ENCODE measurements around the gene EEPD1.

Gene EEPD1

GRCh38 chr7:36185756-36186155, 32.7 kb downstream of the EEPD1 start:
- TF ChIP-seq POLR2AphosphoS5 (IDR thresholded peaks at IDR 0.05; ENCODE audit: low read depth, low read length): no peak
- TF ChIP-seq PAX5 (IDR thresholded peaks at IDR 0.05; ENCODE audit: insufficient read depth, low read length, severe bottlenecking): no peak
- TF ChIP-seq SPI1 (IDR thresholded peaks at IDR 0.05; ENCODE audit: low read depth, low read length): no peak
- TF ChIP-seq POLR2A (IDR thresholded peaks at IDR 0.05; ENCODE audit: low read depth, low read length): no peak
- DNase-seq (ENCODE audit: insufficient read length, low spot score) (no peak), FAIRE-seq (no peak)

GRCh38 chr7:36186359-36187121, 33.5 kb downstream of the EEPD1 start:
- FAIRE-seq (no peak), DNase-seq (ENCODE audit: insufficient read length, low spot score) (no peak)
- no peak for TF ChIP-seq POLR2A (IDR thresholded peaks at IDR 0.05; ENCODE audit: low read depth, low read length)

- FAIRE-seq (no peak), DNase-seq (ENCODE audit: insufficient read length, low spot score) (no peak)
- TF ChIP-seq POLR2AphosphoS5 (IDR thresholded peaks at IDR 0.05; ENCODE audit: low read depth, low read length) (no peak), POU2F2 (IDR thresholded peaks at IDR 0.05; ENCODE audit: low read depth, low read length) (no peak), SPI1 (IDR thresholded peaks at IDR 0.05; ENCODE audit: low read depth, low read length) (no peak), TAF1 (IDR thresholded peaks at IDR 0.05; ENCODE audit: low read depth, low read length) (no peak), PAX5 (IDR thresholded peaks at IDR 0.05; ENCODE audit: insufficient read depth, low read length, severe bottlenecking) (no peak), POLR2A (IDR thresholded peaks at IDR 0.05; ENCODE audit: low read depth, low read length) (no peak)
Observed at GRCh38 chr7:36188266-36188665, 35.2 kb downstream of the EEPD1 start.

GRCh38 chr7:36188906-36189305, 35.9 kb downstream of the EEPD1 start:
- no peak for DNase-seq (ENCODE audit: insufficient read length, low spot score)
- no peak for FAIRE-seq
- TF ChIP-seq SPI1 (IDR thresholded peaks at IDR 0.05; ENCODE audit: low read depth, low read length) (no peak), POLR2AphosphoS5 (IDR thresholded peaks at IDR 0.05; ENCODE audit: low read depth, low read length) (no peak), PAX5 (IDR thresholded peaks at IDR 0.05; ENCODE audit: insufficient read depth, low read length, severe bottlenecking) (no peak), TAF1 (IDR thresholded peaks at IDR 0.05; ENCODE audit: low read depth, low read length) (no peak), POLR2A (IDR thresholded peaks at IDR 0.05; ENCODE audit: low read depth, low read length) (no peak), POU2F2 (IDR thresholded peaks at IDR 0.05; ENCODE audit: low read depth, low read length) (no peak)

- no peak for TF ChIP-seq PAX5 (IDR thresholded peaks at IDR 0.05; ENCODE audit: insufficient read depth, low read length, severe bottlenecking)
- no peak for TF ChIP-seq POU2F2 (IDR thresholded peaks at IDR 0.05; ENCODE audit: low read depth, low read length)
- no peak for DNase-seq (ENCODE audit: insufficient read length, low spot score)
- FAIRE-seq: no peak
Observed at GRCh38 chr7:36190447-36191291, 37.6 kb downstream of the EEPD1 start.

GRCh38 chr7:36191292-36191920, 38.4 kb downstream of the EEPD1 start:
- FAIRE-seq (no peak), DNase-seq (ENCODE audit: insufficient read length, low spot score) (no peak)
- no peak for TF ChIP-seq POLR2A (IDR thresholded peaks at IDR 0.05; ENCODE audit: low read depth, low read length)
- TF ChIP-seq POU2F2 (IDR thresholded peaks at IDR 0.05; ENCODE audit: low read depth, low read length): no peak
- no peak for TF ChIP-seq POLR2AphosphoS5 (IDR thresholded peaks at IDR 0.05; ENCODE audit: low read depth, low read length)
- no peak for TF ChIP-seq SPI1 (IDR thresholded peaks at IDR 0.05; ENCODE audit: low read depth, low read length)
- no peak for TF ChIP-seq TAF1 (IDR thresholded peaks at IDR 0.05; ENCODE audit: low read depth, low read length)
- no peak for TF ChIP-seq PAX5 (IDR thresholded peaks at IDR 0.05; ENCODE audit: insufficient read depth, low read length, severe bottlenecking)

GRCh38 chr7:36192053-36192824, 39.2 kb downstream of the EEPD1 start:
- FAIRE-seq (no peak), DNase-seq (ENCODE audit: insufficient read length, low spot score) (no peak)
- no peak for TF ChIP-seq TAF1 (IDR thresholded peaks at IDR 0.05; ENCODE audit: low read depth, low read length)
- no peak for TF ChIP-seq POU2F2 (IDR thresholded peaks at IDR 0.05; ENCODE audit: low read depth, low read length)
- no peak for TF ChIP-seq POLR2AphosphoS5 (IDR thresholded peaks at IDR 0.05; ENCODE audit: low read depth, low read length)
- TF ChIP-seq PAX5 (IDR thresholded peaks at IDR 0.05; ENCODE audit: insufficient read depth, low read length, severe bottlenecking): no peak
- TF ChIP-seq SPI1 (IDR thresholded peaks at IDR 0.05; ENCODE audit: low read depth, low read length): no peak
- TF ChIP-seq POLR2A (IDR thresholded peaks at IDR 0.05; ENCODE audit: low read depth, low read length): no peak

GRCh38 chr7:36192877-36193276, 39.8 kb downstream of the EEPD1 start:
- FAIRE-seq (no peak), DNase-seq (ENCODE audit: insufficient read length, low spot score) (no peak)
- TF ChIP-seq POU2F2 (IDR thresholded peaks at IDR 0.05; ENCODE audit: low read depth, low read length) (no peak), SPI1 (IDR thresholded peaks at IDR 0.05; ENCODE audit: low read depth, low read length) (no peak), TAF1 (IDR thresholded peaks at IDR 0.05; ENCODE audit: low read depth, low read length) (no peak), POLR2AphosphoS5 (IDR thresholded peaks at IDR 0.05; ENCODE audit: low read depth, low read length) (no peak), POLR2A (IDR thresholded peaks at IDR 0.05; ENCODE audit: low read depth, low read length) (no peak), PAX5 (IDR thresholded peaks at IDR 0.05; ENCODE audit: insufficient read depth, low read length, severe bottlenecking) (no peak)

- TF ChIP-seq POLR2A (IDR thresholded peaks at IDR 0.05; ENCODE audit: low read depth, low read length): no peak
- TF ChIP-seq PAX5 (IDR thresholded peaks at IDR 0.05; ENCODE audit: insufficient read depth, low read length, severe bottlenecking): no peak
- no peak for TF ChIP-seq TAF1 (IDR thresholded peaks at IDR 0.05; ENCODE audit: low read depth, low read length)
- TF ChIP-seq POLR2AphosphoS5 (IDR thresholded peaks at IDR 0.05; ENCODE audit: low read depth, low read length): no peak
- no peak for TF ChIP-seq POU2F2 (IDR thresholded peaks at IDR 0.05; ENCODE audit: low read depth, low read length)
- TF ChIP-seq SPI1 (IDR thresholded peaks at IDR 0.05; ENCODE audit: low read depth, low read length): no peak
- FAIRE-seq (no peak), DNase-seq (ENCODE audit: insufficient read length, low spot score) (no peak)
Observed at GRCh38 chr7:36198854-36199266, 45.8 kb downstream of the EEPD1 start.
